ENCODE measurements around the gene NID1.

NID1 gene

GRCh38 chr1:236059011-236059410 lies 5.9 kb downstream of the NID1 start:
- Histone ChIP-seq H3K4me1 (ENCODE audit: control insufficient read depth, insufficient read depth, low read length) (peaks cover 24% of the 10 kb centered on the region), H3K27me3 (ENCODE audit: control insufficient read depth, insufficient read depth, low read length) (no peaks in the 10 kb centered on the region), H3K9ac (ENCODE audit: low read depth, low read length) (peak overlapping the region; percentile 33), H3K36me3 (ENCODE audit: insufficient read depth, low read length) (peaks cover 18% of the 10 kb centered on the region), H3K4me3 (ENCODE audit: low read length) (peak overlapping the region; percentile 46), H3K9me3 (replicated peaks; ENCODE audit: low read length) (no peaks in the 10 kb centered on the region), H3K4me2 (ENCODE audit: low read length) (peak overlapping the region; percentile 71)

- H3K36me3 ChIP-seq (ENCODE audit: insufficient read depth, low read length), result peaks cover 18% of the 10 kb centered on the region
- peak overlapping the region; percentile 71 for H3K4me2 ChIP-seq (ENCODE audit: low read length)
- H3K9me3 ChIP-seq (replicated peaks; ENCODE audit: low read length), result no peaks in the 10 kb centered on the region
- peaks cover 22% of the 10 kb centered on the region for H3K4me1 ChIP-seq (ENCODE audit: control insufficient read depth, insufficient read depth, low read length)
- H3K27me3 ChIP-seq (ENCODE audit: control insufficient read depth, insufficient read depth, low read length), result no peaks in the 10 kb centered on the region
- peak overlapping the region; percentile 46 for H3K4me3 ChIP-seq (ENCODE audit: low read length)
- peak overlapping the region; percentile 33 for H3K9ac ChIP-seq (ENCODE audit: low read depth, low read length)
Observed at GRCh38 chr1:236058141-236058934, 6.6 kb downstream of the NID1 start.

GRCh38 chr1:236057546-236057945 lies 7.3 kb downstream of the NID1 start:
- Histone ChIP-seq H3K9me3 (replicated peaks; ENCODE audit: low read length) (no peaks in the 10 kb centered on the region), H3K4me2 (ENCODE audit: low read length) (peak overlapping the region; percentile 71), H3K9ac (ENCODE audit: low read depth, low read length) (no peak overlapping the region), H3K36me3 (ENCODE audit: insufficient read depth, low read length) (peaks cover 18% of the 10 kb centered on the region), H3K27me3 (ENCODE audit: control insufficient read depth, insufficient read depth, low read length) (no peaks in the 10 kb centered on the region), H3K4me3 (ENCODE audit: low read length) (no peak overlapping the region), H3K4me1 (ENCODE audit: control insufficient read depth, insufficient read depth, low read length) (peaks cover 29% of the 10 kb centered on the region)

GRCh38 chr1:236052232-236052993 lies 12.5 kb downstream of the NID1 start:
- Histone ChIP-seq H3K4me2 (ENCODE audit: low read length) (peak overlapping the region; percentile 15), H3K27me3 (ENCODE audit: control insufficient read depth, insufficient read depth, low read length) (no peaks in the 10 kb centered on the region), H3K4me1 (ENCODE audit: control insufficient read depth, insufficient read depth, low read length) (peaks cover 24% of the 10 kb centered on the region), H3K9me3 (replicated peaks; ENCODE audit: low read length) (no peaks in the 10 kb centered on the region), H3K4me3 (ENCODE audit: low read length) (no peak overlapping the region), H3K9ac (ENCODE audit: low read depth, low read length) (no peak overlapping the region), H3K36me3 (ENCODE audit: insufficient read depth, low read length) (peaks cover 13% of the 10 kb centered on the region)

GRCh38 chr1:236051242-236051791 lies 13.6 kb downstream of the NID1 start:
- H3K4me3 ChIP-seq (ENCODE audit: low read length), result peak overlapping the region; percentile 36
- peaks cover 24% of the 10 kb centered on the region for H3K4me1 ChIP-seq (ENCODE audit: control insufficient read depth, insufficient read depth, low read length)
- no peaks in the 10 kb centered on the region for H3K9me3 ChIP-seq (replicated peaks; ENCODE audit: low read length)
- no peaks in the 10 kb centered on the region for H3K27me3 ChIP-seq (ENCODE audit: control insufficient read depth, insufficient read depth, low read length)
- H3K9ac ChIP-seq (ENCODE audit: low read depth, low read length), result peak overlapping the region; percentile 25
- H3K4me2 ChIP-seq (ENCODE audit: low read length), result peak overlapping the region; percentile 52
- peaks cover 23% of the 10 kb centered on the region for H3K36me3 ChIP-seq (ENCODE audit: insufficient read depth, low read length)

GRCh38 chr1:236045771-236046170 lies 19.1 kb downstream of the NID1 start:
- Histone ChIP-seq H3K36me3 (ENCODE audit: insufficient read depth, low read length) (peaks cover 60% of the 10 kb centered on the region), H3K27me3 (ENCODE audit: control insufficient read depth, insufficient read depth, low read length) (no peaks in the 10 kb centered on the region), H3K4me3 (ENCODE audit: low read length) (no peak overlapping the region), H3K9ac (ENCODE audit: low read depth, low read length) (no peak overlapping the region), H3K4me2 (ENCODE audit: low read length) (no peak overlapping the region), H3K4me1 (ENCODE audit: control insufficient read depth, insufficient read depth, low read length) (peaks cover under 1% of the 10 kb centered on the region), H3K9me3 (replicated peaks; ENCODE audit: low read length) (no peaks in the 10 kb centered on the region)

GRCh38 chr1:236044341-236044740 lies 20.5 kb downstream of the NID1 start:
- Histone ChIP-seq H3K9ac (ENCODE audit: low read depth, low read length) (no peak overlapping the region), H3K27me3 (ENCODE audit: control insufficient read depth, insufficient read depth, low read length) (no peaks in the 10 kb centered on the region)

GRCh38 chr1:236041631-236042618 lies 23.0 kb downstream of the NID1 start:
- Histone ChIP-seq H3K9me3 (replicated peaks; ENCODE audit: low read length) (no peaks in the 10 kb centered on the region), H3K4me3 (ENCODE audit: low read length) (no peak overlapping the region), H3K36me3 (ENCODE audit: insufficient read depth, low read length) (peaks cover 75% of the 10 kb centered on the region), H3K27me3 (ENCODE audit: control insufficient read depth, insufficient read depth, low read length) (no peaks in the 10 kb centered on the region), H3K9ac (ENCODE audit: low read depth, low read length) (no peak overlapping the region), H3K4me1 (ENCODE audit: control insufficient read depth, insufficient read depth, low read length) (peaks cover 16% of the 10 kb centered on the region), H3K4me2 (ENCODE audit: low read length) (no peak overlapping the region)

More at GRCh38 chr1:236044341-236044740, 20.5 kb downstream of the NID1 start:
- H3K36me3 ChIP-seq (ENCODE audit: insufficient read depth, low read length), result peaks cover 74% of the 10 kb centered on the region
- peaks cover 15% of the 10 kb centered on the region for H3K4me1 ChIP-seq (ENCODE audit: control insufficient read depth, insufficient read depth, low read length)
- H3K4me2 ChIP-seq (ENCODE audit: low read length), result no peak overlapping the region
- no peak overlapping the region for H3K4me3 ChIP-seq (ENCODE audit: low read length)
- no peaks in the 10 kb centered on the region for H3K9me3 ChIP-seq (replicated peaks; ENCODE audit: low read length)

- H3K9ac ChIP-seq (ENCODE audit: low read depth, low read length), result peak overlapping the region; percentile 9
- no peaks in the 10 kb centered on the region for H3K9me3 ChIP-seq (replicated peaks; ENCODE audit: low read length)
- H3K27me3 ChIP-seq (ENCODE audit: control insufficient read depth, insufficient read depth, low read length), result no peaks in the 10 kb centered on the region
- peaks cover 29% of the 10 kb centered on the region for H3K4me1 ChIP-seq (ENCODE audit: control insufficient read depth, insufficient read depth, low read length)
- H3K4me3 ChIP-seq (ENCODE audit: low read length), result no peak overlapping the region
- peak overlapping the region; percentile 52 for H3K4me2 ChIP-seq (ENCODE audit: low read length)
- H3K36me3 ChIP-seq (ENCODE audit: insufficient read depth, low read length), result peaks cover 59% of the 10 kb centered on the region
Observed at GRCh38 chr1:236039740-236040685, 24.9 kb downstream of the NID1 start.

GRCh38 chr1:236038034-236038433 lies 26.9 kb downstream of the NID1 start:
- H3K4me2 ChIP-seq (ENCODE audit: low read length), result no peak overlapping the region
- H3K36me3 ChIP-seq (ENCODE audit: insufficient read depth, low read length), result peaks cover 56% of the 10 kb centered on the region
- no peaks in the 10 kb centered on the region for H3K9me3 ChIP-seq (replicated peaks; ENCODE audit: low read length)
- H3K4me3 ChIP-seq (ENCODE audit: low read length), result no peak overlapping the region
- H3K9ac ChIP-seq (ENCODE audit: low read depth, low read length), result no peak overlapping the region
- H3K4me1 ChIP-seq (ENCODE audit: control insufficient read depth, insufficient read depth, low read length), result peaks cover 29% of the 10 kb centered on the region
- no peaks in the 10 kb centered on the region for H3K27me3 ChIP-seq (ENCODE audit: control insufficient read depth, insufficient read depth, low read length)

Data from skeletal muscle satellite cell (primary cell).